ENCODE results near the gene MADCAM1.

DNA sequence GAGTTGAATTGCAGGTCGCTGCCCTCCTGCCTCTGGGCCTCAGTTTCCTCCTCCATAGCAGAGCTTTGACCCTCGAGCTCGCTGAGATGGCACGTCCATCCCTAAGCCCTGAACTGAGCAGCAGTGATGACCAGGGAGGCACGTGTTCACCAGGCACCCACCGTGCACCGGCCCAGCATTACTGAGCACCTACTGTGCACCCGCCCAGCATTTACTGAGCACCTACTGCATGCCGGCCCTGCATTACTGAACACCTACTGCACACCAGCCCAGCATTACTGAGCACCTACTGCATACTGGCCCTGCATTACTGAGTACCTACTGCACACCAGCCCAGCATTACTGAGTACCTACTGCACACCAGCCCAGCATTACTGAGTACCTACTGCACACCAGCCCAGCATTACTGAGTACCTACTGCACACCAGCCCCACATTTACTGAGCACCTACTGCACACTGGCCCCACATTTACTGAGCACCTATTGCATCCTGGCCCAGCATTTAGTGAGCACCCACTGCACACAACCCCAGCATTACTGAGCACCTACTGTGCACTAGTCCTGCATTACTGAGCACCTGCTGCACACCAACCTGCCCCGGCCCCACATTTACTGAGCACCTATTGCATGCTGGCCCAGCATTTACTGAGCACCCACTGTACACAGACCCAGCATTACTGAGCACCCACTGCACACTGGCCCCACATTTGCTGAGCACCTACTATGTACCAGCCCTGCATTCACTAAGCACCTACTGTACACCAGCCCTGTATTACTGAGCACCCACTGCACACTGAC is 17.3 kb downstream of the MADCAM1 start:
- TF ChIP-seq, protein P1, sequence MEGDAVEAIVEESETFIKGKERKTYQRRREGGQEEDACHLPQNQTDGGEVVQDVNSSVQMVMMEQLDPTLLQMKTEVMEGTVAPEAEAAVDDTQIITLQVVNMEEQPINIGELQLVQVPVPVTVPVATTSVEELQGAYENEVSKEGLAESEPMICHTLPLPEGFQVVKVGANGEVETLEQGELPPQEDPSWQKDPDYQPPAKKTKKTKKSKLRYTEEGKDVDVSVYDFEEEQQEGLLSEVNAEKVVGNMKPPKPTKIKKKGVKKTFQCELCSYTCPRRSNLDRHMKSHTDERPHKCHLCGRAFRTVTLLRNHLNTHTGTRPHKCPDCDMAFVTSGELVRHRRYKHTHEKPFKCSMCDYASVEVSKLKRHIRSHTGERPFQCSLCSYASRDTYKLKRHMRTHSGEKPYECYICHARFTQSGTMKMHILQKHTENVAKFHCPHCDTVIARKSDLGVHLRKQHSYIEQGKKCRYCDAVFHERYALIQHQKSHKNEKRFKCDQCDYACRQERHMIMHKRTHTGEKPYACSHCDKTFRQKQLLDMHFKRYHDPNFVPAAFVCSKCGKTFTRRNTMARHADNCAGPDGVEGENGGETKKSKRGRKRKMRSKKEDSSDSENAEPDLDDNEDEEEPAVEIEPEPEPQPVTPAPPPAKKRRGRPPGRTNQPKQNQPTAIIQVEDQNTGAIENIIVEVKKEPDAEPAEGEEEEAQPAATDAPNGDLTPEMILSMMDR (conservative IDR thresholded peaks at IDR 0.05), result no peak
- TF ChIP-seq ZFX (IDR thresholded peaks at IDR 0.05), result no peak

Measured in C4-2B (cell line).